Measurements from ENCODE around the gene LRIT1. TPM values are rescaled to one million over a fixed set of nuclear protein-coding genes. Genes with fewer than 3 reads are reported as not detected.

LRIT1 gene
- total RNA-seq, 1 experiment from 2014 or later, result not detected

DNA sequence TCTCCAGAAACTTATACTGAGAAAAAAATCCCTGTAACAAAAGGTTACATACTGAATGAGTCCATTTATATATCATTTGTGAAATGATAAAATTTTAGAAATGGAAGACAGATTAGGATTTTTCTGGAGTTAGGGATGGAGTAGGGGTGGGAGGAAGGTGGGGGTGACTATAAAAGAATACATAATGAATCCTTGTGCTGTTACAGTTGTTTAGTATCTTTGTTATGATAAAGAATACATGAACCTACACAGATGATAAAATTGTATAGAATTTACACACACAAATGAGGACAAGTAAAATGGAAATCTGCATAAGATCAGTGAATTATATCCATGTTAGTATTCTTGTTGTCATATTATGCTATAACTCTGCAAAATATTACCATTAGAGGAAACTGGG lies 45.3 kb upstream of the LRIT1 start:
- Histone ChIP-seq H3K9me2 (ENCODE audit: insufficient read depth) (no peaks in the 10 kb centered on the region), H2AFZ (ENCODE audit: low read depth, low read length, poor library complexity, severe bottlenecking) (no peak overlapping the region), H3K9me3 (ENCODE audit: control insufficient read depth in 1 of 2, insufficient read depth in 1 of 2, low read depth in 1 of 2, low read length in 2 of 2) (no peaks in the 10 kb centered on the region), H3K79me2 (ENCODE audit: insufficient read depth, low read length) (no peaks in the 10 kb centered on the region), H4K20me1 (ENCODE audit: insufficient read depth) (no peaks in the 10 kb centered on the region), H3K27me3 (ENCODE audit: insufficient read depth, low read length) (peaks cover 29% of the 10 kb centered on the region; the same call in 1 of the 2 replicates), H3K36me3 (ENCODE audit: control insufficient read depth in 1 of 2, insufficient read depth in 2 of 2, low read length in 2 of 2) (no peaks in the 10 kb centered on the region), H3K4me2 (ENCODE audit: low read length) (no peak overlapping the region), H3K4me3 (replicated peaks in 1 of 2; ENCODE audit: low read depth in 1 of 2, low read length in 2 of 2) (no peak overlapping the region), H3K9ac (ENCODE audit: low read length) (no peak overlapping the region), H3K27ac (ENCODE audit: low read depth, low read length) (no peak overlapping the region), H3K4me1 (ENCODE audit: control insufficient read depth in 1 of 2, insufficient read depth in 2 of 2, low read length in 2 of 2) (no peaks in the 10 kb centered on the region)
- DNase-seq (ENCODE audit: low read depth, low spot score) (no peak), ATAC-seq (no peak)
- no TSS peak for BruUV-seq (replicated peaks)
- ChIA-PET RAD21 (ENCODE audit: low non-redundant PET in 1 of 2, low total read pairs in 2 of 2, uncharacterized antibody in 2 of 2, unreplicated experiment in 2 of 2) (no interaction called here), CTCF (no interaction called here), POLR2A (no interaction called here)
- intact Hi-C loops (cut with micrococcal nuclease), result no loop called here
- no peak for TF ChIP-seq EZH2phosphoT487 (IDR thresholded peaks at IDR 0.05; ENCODE audit: borderline replicate concordance)
- no peak for TF ChIP-seq SP1 (IDR thresholded peaks at IDR 0.05; ENCODE audit: low read depth)
- TF ChIP-seq ZFX (IDR thresholded peaks at IDR 0.05), result no peak
- TF ChIP-seq, protein P1, sequence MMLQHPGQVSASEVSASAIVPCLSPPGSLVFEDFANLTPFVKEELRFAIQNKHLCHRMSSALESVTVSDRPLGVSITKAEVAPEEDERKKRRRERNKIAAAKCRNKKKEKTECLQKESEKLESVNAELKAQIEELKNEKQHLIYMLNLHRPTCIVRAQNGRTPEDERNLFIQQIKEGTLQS (IDR thresholded peaks at IDR 0.05), result no peak
- TF ChIP-seq, protein P2, sequence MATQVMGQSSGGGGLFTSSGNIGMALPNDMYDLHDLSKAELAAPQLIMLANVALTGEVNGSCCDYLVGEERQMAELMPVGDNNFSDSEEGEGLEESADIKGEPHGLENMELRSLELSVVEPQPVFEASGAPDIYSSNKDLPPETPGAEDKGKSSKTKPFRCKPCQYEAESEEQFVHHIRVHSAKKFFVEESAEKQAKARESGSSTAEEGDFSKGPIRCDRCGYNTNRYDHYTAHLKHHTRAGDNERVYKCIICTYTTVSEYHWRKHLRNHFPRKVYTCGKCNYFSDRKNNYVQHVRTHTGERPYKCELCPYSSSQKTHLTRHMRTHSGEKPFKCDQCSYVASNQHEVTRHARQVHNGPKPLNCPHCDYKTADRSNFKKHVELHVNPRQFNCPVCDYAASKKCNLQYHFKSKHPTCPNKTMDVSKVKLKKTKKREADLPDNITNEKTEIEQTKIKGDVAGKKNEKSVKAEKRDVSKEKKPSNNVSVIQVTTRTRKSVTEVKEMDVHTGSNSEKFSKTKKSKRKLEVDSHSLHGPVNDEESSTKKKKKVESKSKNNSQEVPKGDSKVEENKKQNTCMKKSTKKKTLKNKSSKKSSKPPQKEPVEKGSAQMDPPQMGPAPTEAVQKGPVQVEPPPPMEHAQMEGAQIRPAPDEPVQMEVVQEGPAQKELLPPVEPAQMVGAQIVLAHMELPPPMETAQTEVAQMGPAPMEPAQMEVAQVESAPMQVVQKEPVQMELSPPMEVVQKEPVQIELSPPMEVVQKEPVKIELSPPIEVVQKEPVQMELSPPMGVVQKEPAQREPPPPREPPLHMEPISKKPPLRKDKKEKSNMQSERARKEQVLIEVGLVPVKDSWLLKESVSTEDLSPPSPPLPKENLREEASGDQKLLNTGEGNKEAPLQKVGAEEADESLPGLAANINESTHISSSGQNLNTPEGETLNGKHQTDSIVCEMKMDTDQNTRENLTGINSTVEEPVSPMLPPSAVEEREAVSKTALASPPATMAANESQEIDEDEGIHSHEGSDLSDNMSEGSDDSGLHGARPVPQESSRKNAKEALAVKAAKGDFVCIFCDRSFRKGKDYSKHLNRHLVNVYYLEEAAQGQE (IDR thresholded peaks at IDR 0.05; ENCODE audit: low read depth), result no peak
- TF ChIP-seq, protein P3, sequence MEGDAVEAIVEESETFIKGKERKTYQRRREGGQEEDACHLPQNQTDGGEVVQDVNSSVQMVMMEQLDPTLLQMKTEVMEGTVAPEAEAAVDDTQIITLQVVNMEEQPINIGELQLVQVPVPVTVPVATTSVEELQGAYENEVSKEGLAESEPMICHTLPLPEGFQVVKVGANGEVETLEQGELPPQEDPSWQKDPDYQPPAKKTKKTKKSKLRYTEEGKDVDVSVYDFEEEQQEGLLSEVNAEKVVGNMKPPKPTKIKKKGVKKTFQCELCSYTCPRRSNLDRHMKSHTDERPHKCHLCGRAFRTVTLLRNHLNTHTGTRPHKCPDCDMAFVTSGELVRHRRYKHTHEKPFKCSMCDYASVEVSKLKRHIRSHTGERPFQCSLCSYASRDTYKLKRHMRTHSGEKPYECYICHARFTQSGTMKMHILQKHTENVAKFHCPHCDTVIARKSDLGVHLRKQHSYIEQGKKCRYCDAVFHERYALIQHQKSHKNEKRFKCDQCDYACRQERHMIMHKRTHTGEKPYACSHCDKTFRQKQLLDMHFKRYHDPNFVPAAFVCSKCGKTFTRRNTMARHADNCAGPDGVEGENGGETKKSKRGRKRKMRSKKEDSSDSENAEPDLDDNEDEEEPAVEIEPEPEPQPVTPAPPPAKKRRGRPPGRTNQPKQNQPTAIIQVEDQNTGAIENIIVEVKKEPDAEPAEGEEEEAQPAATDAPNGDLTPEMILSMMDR (IDR thresholded peaks at IDR 0.05 in 2 of 3, conservative IDR thresholded peaks at IDR 0.05 in 1 of 3; ENCODE audit: borderline replicate concordance in 1 of 3, insufficient read depth in 1 of 3, low read depth in 2 of 3, low read length in 2 of 3), result no peak
- no peak for TF ChIP-seq FOSL1 (IDR thresholded peaks at IDR 0.05; ENCODE audit: low read depth)
- TF ChIP-seq CEBPB (IDR thresholded peaks at IDR 0.05; ENCODE audit: low read depth), result no peak
- TF ChIP-seq YY1 (IDR thresholded peaks at IDR 0.05; ENCODE audit: extremely low read depth, insufficient replicate concordance, low read depth, low read length), result no peak
- no peak for TF ChIP-seq RAD21 (IDR thresholded peaks at IDR 0.05; ENCODE audit: low read depth)
- no peak for TF ChIP-seq EZH2 (IDR thresholded peaks at IDR 0.05)
- TF ChIP-seq, protein P4, sequence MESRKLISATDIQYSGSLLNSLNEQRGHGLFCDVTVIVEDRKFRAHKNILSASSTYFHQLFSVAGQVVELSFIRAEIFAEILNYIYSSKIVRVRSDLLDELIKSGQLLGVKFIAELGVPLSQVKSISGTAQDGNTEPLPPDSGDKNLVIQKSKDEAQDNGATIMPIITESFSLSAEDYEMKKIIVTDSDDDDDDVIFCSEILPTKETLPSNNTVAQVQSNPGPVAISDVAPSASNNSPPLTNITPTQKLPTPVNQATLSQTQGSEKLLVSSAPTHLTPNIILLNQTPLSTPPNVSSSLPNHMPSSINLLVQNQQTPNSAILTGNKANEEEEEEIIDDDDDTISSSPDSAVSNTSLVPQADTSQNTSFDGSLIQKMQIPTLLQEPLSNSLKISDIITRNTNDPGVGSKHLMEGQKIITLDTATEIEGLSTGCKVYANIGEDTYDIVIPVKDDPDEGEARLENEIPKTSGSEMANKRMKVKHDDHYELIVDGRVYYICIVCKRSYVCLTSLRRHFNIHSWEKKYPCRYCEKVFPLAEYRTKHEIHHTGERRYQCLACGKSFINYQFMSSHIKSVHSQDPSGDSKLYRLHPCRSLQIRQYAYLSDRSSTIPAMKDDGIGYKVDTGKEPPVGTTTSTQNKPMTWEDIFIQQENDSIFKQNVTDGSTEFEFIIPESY (IDR thresholded peaks at IDR 0.05; ENCODE audit: extremely low read depth, insufficient replicate concordance, low read length), result no peak
- TF ChIP-seq TCF7L2 (IDR thresholded peaks at IDR 0.05; ENCODE audit: borderline replicate concordance, extremely low read depth, insufficient read depth, insufficient read length), result no peak
- TF ChIP-seq, protein P5, sequence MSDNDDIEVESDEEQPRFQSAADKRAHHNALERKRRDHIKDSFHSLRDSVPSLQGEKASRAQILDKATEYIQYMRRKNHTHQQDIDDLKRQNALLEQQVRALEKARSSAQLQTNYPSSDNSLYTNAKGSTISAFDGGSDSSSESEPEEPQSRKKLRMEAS (IDR thresholded peaks at IDR 0.05), result no peak
- no peak for TF ChIP-seq ZNF274 (IDR thresholded peaks at IDR 0.05; ENCODE audit: low read depth, low read length)
- TF ChIP-seq SRF (IDR thresholded peaks at IDR 0.05; ENCODE audit: low read depth), result no peak
- no peak for TF ChIP-seq ELF1 (IDR thresholded peaks at IDR 0.05; ENCODE audit: borderline replicate concordance, low read depth)

All from HCT116 (cell line).